ENCODE data around the gene MFAP2. TPM values are rescaled to one million over a fixed set of nuclear protein-coding genes. Genes with fewer than 3 reads are reported as not detected.

The MFAP2 gene
- total and polyA plus RNA-seq, 7 donors: 3.6 to 26.6 (median 9.9) TPM; not detected in 1

DNA sequence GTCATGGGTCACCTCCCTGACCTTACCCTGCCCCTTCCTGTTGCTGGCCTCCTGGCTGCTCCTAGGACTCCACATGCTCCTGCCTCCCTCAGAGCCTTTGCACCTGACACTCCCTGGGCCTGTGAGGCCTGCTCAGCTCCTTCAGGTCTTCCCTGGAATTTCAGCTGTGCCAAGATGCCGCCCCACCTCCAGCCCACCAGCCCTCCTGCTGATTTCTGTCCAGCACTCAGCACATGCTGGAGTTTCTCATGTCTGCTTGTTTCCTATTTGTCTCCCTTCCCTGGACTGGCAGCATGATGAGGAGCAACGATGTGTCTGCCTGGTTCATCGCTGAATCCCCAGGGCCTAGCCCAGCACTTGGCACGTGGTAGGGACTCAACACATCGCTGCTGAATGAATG lies 3.0 kb downstream of the MFAP2 start:
- DNase-seq: no peak
- intact Hi-C loops (cut with DNase I): no loop called here
- no peak overlapping the region for H3K27ac ChIP-seq
- no peaks in the 10 kb centered on the region for H3K9me3 ChIP-seq
- TF ChIP-seq, protein P1, sequence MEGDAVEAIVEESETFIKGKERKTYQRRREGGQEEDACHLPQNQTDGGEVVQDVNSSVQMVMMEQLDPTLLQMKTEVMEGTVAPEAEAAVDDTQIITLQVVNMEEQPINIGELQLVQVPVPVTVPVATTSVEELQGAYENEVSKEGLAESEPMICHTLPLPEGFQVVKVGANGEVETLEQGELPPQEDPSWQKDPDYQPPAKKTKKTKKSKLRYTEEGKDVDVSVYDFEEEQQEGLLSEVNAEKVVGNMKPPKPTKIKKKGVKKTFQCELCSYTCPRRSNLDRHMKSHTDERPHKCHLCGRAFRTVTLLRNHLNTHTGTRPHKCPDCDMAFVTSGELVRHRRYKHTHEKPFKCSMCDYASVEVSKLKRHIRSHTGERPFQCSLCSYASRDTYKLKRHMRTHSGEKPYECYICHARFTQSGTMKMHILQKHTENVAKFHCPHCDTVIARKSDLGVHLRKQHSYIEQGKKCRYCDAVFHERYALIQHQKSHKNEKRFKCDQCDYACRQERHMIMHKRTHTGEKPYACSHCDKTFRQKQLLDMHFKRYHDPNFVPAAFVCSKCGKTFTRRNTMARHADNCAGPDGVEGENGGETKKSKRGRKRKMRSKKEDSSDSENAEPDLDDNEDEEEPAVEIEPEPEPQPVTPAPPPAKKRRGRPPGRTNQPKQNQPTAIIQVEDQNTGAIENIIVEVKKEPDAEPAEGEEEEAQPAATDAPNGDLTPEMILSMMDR (IDR thresholded peaks at IDR 0.05): no peak
- TF ChIP-seq POLR2A (IDR thresholded peaks at IDR 0.05): no peak
- TF ChIP-seq EP300 (IDR thresholded peaks at IDR 0.05): no peak
- no peak for TF ChIP-seq POLR2AphosphoS5 (IDR thresholded peaks at IDR 0.05)
- peaks cover 3 to 22% (median 14%) of the 10 kb centered on the region in 3 donors for H3K27me3 ChIP-seq
- peaks cover 2 to 40% (median 21%) of the 10 kb centered on the region in 4 donors for H3K4me1 ChIP-seq
- H3K4me3 ChIP-seq: no peak overlapping the region
- no peaks in the 10 kb centered on the region for H3K36me3 ChIP-seq
- WGBS, 2 donors: 94 to 95% methylated on average over 5 of the region's 5 CpGs

DNA sequence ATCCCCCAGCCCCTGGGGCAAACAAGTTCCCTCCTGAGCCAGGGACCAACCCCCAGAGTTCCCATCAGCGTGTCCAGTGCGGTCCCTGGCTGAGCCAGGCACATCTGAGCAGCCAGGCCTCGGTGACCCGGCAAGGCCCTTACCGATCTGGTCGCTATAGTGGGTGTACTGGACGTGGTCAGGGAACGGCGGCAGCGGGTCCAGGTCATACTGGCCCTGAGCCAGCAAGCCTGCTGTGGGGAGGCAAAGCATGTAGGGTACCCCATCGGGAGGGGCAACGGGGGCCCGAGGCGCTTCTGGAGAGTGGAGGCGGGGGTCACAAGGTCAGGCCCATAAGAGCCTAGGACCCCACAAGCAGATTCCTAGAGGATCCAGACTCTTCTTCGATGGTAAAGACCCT lies 3.5 kb downstream of the MFAP2 start:
- TF ChIP-seq, protein P1 (IDR thresholded peaks at IDR 0.05): no peak
- TF ChIP-seq EP300 (IDR thresholded peaks at IDR 0.05) (no peak), POLR2A (IDR thresholded peaks at IDR 0.05) (no peak), POLR2AphosphoS5 (IDR thresholded peaks at IDR 0.05) (no peak)
- intact Hi-C loops (cut with DNase I): no loop called here
- Histone ChIP-seq H3K4me3 (no peak overlapping the region), H3K9me3 (no peaks in the 10 kb centered on the region), H3K27me3 (peaks cover 3 to 22% (median 14%) of the 10 kb centered on the region in 3 donors), H3K36me3 (no peaks in the 10 kb centered on the region), H3K27ac (no peak overlapping the region), H3K4me1 (peaks cover 2 to 40% (median 23%) of the 10 kb centered on the region in 4 donors)
- 87 to 90% methylated on average over 16 of the region's 16 CpGs for WGBS, 2 donors
- DNase-seq: no peak

DNA sequence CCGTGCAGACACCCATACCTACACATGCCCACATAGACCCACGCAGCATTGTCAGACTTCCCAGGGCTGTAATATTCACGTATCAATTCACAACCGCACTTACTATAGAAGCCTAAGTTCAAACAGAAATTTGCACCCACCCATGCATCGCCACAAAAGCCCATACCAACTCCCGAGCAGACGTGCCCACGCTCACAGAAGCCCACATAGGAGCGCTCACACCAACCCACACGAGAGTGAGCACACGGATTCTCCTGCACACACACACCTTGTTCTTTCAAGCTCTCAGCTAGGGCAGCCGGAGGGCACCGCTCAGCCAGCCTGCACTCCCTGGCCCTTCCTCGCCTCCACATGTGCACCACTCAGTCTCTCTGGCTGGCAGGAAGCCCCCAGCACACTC lies 4.6 kb downstream of the MFAP2 start:
- Histone ChIP-seq H3K36me3 (no peaks in the 10 kb centered on the region), H3K9me3 (no peaks in the 10 kb centered on the region), H3K4me1 (peaks cover 2 to 40% (median 25%) of the 10 kb centered on the region in 4 donors), H3K27me3 (peaks cover 3 to 20% (median 14%) of the 10 kb centered on the region in 3 donors), H3K27ac (no peak overlapping the region), H3K4me3 (no peak overlapping the region)
- intact Hi-C loops (cut with DNase I): no loop called here
- no peak for TF ChIP-seq POLR2AphosphoS5 (IDR thresholded peaks at IDR 0.05)
- TF ChIP-seq, protein P1 (IDR thresholded peaks at IDR 0.05): no peak
- no peak for TF ChIP-seq EP300 (IDR thresholded peaks at IDR 0.05)
- TF ChIP-seq POLR2A (IDR thresholded peaks at IDR 0.05): no peak
- DNase-seq: no peak
- WGBS, 2 donors: 88% methylated on average over 14 of the region's 14 CpGs

DNA sequence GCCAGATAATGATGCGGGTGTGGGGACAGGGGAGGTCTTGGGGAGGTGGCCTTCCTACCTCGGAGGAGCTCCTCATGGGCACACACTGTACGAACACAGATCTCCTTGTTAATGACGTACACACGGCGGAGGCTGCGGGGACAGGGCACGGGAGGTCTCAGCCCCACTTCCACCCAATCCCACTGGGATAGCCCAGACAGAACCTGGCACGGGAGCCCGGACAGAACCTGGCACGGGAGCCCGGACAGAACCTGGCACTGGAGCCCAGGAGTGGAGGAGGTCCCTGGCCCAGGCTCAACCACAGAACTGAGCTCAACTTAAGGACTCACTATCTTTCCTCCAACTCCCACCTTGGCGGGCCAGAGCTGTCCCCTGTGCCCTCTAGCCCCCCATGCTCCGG lies 5.2 kb downstream of the MFAP2 start:
- no peak overlapping the region for H3K27ac ChIP-seq
- peaks cover under 1 to 14% (median 10%) of the 10 kb centered on the region in 3 donors for H3K27me3 ChIP-seq
- H3K36me3 ChIP-seq: peaks cover 0 to 6% (median 0%) of the 10 kb centered on the region in 4 donors
- H3K4me3 ChIP-seq: no peak overlapping the region
- H3K4me1 ChIP-seq: peaks cover 2 to 34% (median 20%) of the 10 kb centered on the region in 4 donors
- 82 to 86% methylated on average over 14 of the region's 14 CpGs for WGBS, 2 donors
- intact Hi-C loops (cut with DNase I): no loop called here
- no peaks in the 10 kb centered on the region for H3K9me3 ChIP-seq
- TF ChIP-seq POLR2AphosphoS5 (IDR thresholded peaks at IDR 0.05) (no peak), POLR2A (IDR thresholded peaks at IDR 0.05) (no peak), EP300 (IDR thresholded peaks at IDR 0.05) (no peak)
- TF ChIP-seq, protein P1 (IDR thresholded peaks at IDR 0.05): no peak
- no peak for DNase-seq

DNA sequence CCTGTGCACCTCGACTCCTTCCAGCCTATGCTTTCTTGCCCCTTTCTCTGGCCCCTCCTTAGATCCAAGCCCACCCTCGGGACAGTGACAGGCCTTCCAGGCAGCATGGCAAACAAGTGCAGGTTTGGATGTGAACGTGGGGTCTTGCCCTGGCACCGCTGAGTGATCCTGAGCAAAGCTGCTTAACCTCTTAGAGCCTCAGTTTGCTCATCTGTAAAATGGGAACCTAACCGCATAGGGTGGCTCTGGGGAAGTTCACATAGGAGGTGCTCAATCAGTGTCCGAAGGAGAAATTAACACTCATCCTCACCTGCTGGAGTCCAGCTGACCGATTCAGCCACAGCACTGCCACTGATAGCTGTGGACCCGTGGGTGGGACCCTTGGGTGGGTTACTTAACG lies 7.2 kb downstream of the MFAP2 start:
- Histone ChIP-seq H3K9me3 (no peaks in the 10 kb centered on the region), H3K27ac (no peak overlapping the region), H3K27me3 (no peaks in the 10 kb centered on the region), H3K36me3 (peaks cover 0 to 16% (median 0%) of the 10 kb centered on the region in 4 donors), H3K4me3 (no peak overlapping the region), H3K4me1 (peaks cover 0 to 14% (median 7%) of the 10 kb centered on the region in 4 donors)
- DNase-seq: no peak
- TF ChIP-seq, protein P1 (IDR thresholded peaks at IDR 0.05): no peak
- no peak for TF ChIP-seq POLR2AphosphoS5 (IDR thresholded peaks at IDR 0.05)
- TF ChIP-seq POLR2A (IDR thresholded peaks at IDR 0.05): no peak
- TF ChIP-seq EP300 (IDR thresholded peaks at IDR 0.05): no peak
- WGBS, 2 donors: 79 to 88% methylated on average over 9 of the region's 9 CpGs
- intact Hi-C loops (cut with DNase I): no loop called here
